ENCODE measurements around the gene SASH3. TPM values are rescaled to one million over a fixed set of nuclear protein-coding genes. Genes with fewer than 3 reads are reported as not detected.

The SASH3 gene
- total and polyA plus RNA-seq, 2 donors (not counting 1 experiment from before 2014, with no cell fraction given) = not detected

DNA sequence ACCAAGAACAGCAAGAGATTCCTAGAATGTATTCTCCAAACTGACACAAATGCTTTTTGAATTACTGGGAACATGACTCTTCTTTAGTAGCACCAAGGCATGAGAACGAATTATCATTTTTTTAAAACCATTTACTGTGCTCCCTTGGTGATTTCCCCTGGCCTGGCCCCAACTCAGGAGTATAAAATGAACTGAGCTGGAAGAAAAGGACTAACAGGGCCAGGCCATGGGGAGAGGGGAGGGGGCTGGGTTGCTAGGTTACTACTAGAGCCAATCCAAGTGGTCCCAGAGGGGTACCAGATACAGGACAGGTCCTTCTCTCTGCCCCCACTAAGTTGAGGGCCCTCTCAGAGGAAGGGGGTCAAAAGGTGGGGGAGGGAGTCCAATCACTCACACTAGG is 23.1 kb downstream of the SASH3 start:
- Histone ChIP-seq H3K4me1 (ENCODE audit: control insufficient read depth, extremely low read depth, insufficient read depth, low read length) (no peaks in the 10 kb centered on the region), H3K4me2 (ENCODE audit: extremely low read depth, insufficient read depth, low read length) (no peak overlapping the region), H3K36me3 (ENCODE audit: control insufficient read depth, insufficient read depth, low read length) (no peaks in the 10 kb centered on the region), H3K79me2 (ENCODE audit: control insufficient read depth, insufficient read depth, low read length) (no peaks in the 10 kb centered on the region), H3K9me3 (ENCODE audit: control insufficient read depth, insufficient read depth, low read depth, low read length) (no peaks in the 10 kb centered on the region), H4K20me1 (ENCODE audit: control insufficient read depth, extremely low read depth, insufficient read depth, low read length) (no peaks in the 10 kb centered on the region), H3K27ac (ENCODE audit: insufficient read depth, low read length) (no peak overlapping the region), H3K4me3 (replicated peaks in 1 of 4; ENCODE audit: control extremely low read depth in 1 of 4, insufficient read depth in 1 of 4, low read depth in 3 of 4, low read length in 4 of 4) (no peak overlapping the region), H3K9ac (ENCODE audit: insufficient read depth, low read length) (no peak overlapping the region), H2AFZ (ENCODE audit: low read length) (no peak overlapping the region), H3K27me3 (ENCODE audit: control insufficient read depth, insufficient read depth, low read length) (no peaks in the 10 kb centered on the region)
- no peak for DNase-seq (ENCODE audit: low read depth in 2 of 2)
- TF ChIP-seq, protein P1, sequence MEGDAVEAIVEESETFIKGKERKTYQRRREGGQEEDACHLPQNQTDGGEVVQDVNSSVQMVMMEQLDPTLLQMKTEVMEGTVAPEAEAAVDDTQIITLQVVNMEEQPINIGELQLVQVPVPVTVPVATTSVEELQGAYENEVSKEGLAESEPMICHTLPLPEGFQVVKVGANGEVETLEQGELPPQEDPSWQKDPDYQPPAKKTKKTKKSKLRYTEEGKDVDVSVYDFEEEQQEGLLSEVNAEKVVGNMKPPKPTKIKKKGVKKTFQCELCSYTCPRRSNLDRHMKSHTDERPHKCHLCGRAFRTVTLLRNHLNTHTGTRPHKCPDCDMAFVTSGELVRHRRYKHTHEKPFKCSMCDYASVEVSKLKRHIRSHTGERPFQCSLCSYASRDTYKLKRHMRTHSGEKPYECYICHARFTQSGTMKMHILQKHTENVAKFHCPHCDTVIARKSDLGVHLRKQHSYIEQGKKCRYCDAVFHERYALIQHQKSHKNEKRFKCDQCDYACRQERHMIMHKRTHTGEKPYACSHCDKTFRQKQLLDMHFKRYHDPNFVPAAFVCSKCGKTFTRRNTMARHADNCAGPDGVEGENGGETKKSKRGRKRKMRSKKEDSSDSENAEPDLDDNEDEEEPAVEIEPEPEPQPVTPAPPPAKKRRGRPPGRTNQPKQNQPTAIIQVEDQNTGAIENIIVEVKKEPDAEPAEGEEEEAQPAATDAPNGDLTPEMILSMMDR (conservative IDR thresholded peaks at IDR 0.05 in 1 of 2, IDR thresholded peaks at IDR 0.05 in 1 of 2; ENCODE audit: low read depth in 1 of 2, low read length in 2 of 2) = no peak
- TF ChIP-seq EZH2 (IDR thresholded peaks at IDR 0.05; ENCODE audit: low read length, missing control alignments) = no peak

DNA sequence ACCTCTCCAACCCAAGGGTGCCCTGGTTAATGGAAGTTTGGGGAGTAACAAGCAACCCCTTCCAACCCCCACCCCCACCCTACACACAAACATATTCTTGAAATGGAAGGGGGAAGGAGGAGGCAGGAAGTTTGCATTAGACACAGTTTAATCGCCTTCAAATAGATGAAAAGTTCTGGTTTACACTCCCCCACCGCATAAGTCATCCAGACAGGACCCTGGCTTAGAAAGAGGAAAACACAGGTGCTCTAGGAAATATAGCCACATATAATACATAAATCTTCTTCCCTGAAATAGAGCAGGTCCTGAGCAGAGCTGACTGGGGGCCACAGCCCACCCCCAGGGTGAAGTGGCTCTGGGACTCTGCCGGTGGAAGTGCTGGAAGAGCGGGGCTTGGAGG is 25.1 kb downstream of the SASH3 start:
- no peaks in the 10 kb centered on the region for H3K27me3 ChIP-seq (ENCODE audit: control insufficient read depth, insufficient read depth, low read length)
- H3K27ac ChIP-seq (ENCODE audit: insufficient read depth, low read length) = no peak overlapping the region
- no peaks in the 10 kb centered on the region for H3K9me3 ChIP-seq (ENCODE audit: control insufficient read depth, insufficient read depth, low read depth, low read length)
- no peaks in the 10 kb centered on the region for H3K79me2 ChIP-seq (ENCODE audit: control insufficient read depth, insufficient read depth, low read length)
- H4K20me1 ChIP-seq (ENCODE audit: control insufficient read depth, extremely low read depth, insufficient read depth, low read length) = no peaks in the 10 kb centered on the region
- H3K4me2 ChIP-seq (ENCODE audit: extremely low read depth, insufficient read depth, low read length) = no peak overlapping the region
- no peak overlapping the region for H2AFZ ChIP-seq (ENCODE audit: low read length)
- no peak for TF ChIP-seq EZH2 (IDR thresholded peaks at IDR 0.05; ENCODE audit: low read length, missing control alignments)
- TF ChIP-seq, protein P1 (conservative IDR thresholded peaks at IDR 0.05 in 1 of 2, IDR thresholded peaks at IDR 0.05 in 1 of 2; ENCODE audit: low read depth in 1 of 2, low read length in 2 of 2) = no peak
- no peak overlapping the region for H3K9ac ChIP-seq (ENCODE audit: insufficient read depth, low read length)
- no peaks in the 10 kb centered on the region for H3K4me1 ChIP-seq (ENCODE audit: control insufficient read depth, extremely low read depth, insufficient read depth, low read length)
- no peak overlapping the region for H3K4me3 ChIP-seq (replicated peaks in 1 of 4; ENCODE audit: control extremely low read depth in 1 of 4, insufficient read depth in 1 of 4, low read depth in 3 of 4, low read length in 4 of 4)
- H3K36me3 ChIP-seq (ENCODE audit: control insufficient read depth, insufficient read depth, low read length) = no peaks in the 10 kb centered on the region
- no peak for DNase-seq (ENCODE audit: low read depth in 2 of 2)

DNA sequence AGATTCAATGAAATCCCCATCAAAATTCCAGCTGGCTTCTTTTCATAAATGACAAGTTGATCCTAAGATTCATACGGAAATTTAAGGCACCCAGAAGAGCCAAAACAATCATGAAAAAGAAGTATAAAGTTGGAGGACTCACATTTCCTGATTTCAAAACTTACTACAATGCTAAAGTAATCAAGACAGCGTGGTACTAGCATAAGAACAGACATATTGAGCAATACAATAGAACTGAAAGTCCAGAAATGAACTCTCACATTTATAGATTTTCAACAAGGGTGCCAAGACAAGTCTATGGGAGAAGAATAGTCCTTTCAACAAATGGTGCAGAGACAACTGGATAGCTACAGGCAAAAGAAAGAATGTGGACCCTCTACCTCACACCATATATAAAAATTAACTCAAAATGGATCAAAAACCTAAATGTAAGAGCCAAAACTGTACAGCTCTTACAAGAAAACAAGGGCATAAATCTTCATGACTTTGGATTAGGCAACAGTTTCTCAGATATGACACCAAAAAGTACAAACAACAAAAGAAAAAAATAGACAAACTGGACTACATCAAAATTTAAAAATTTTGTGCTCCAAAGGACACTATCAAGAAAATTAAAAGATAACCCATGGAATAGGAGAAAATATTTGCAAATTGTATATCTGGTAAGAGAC is 28.5 kb downstream of the SASH3 start:
- H4K20me1 ChIP-seq (ENCODE audit: control insufficient read depth, extremely low read depth, insufficient read depth, low read length) = no peaks in the 10 kb centered on the region
- no peak overlapping the region for H3K27ac ChIP-seq (ENCODE audit: insufficient read depth, low read length)
- no peaks in the 10 kb centered on the region for H3K79me2 ChIP-seq (ENCODE audit: control insufficient read depth, insufficient read depth, low read length)
- no peaks in the 10 kb centered on the region for H3K4me1 ChIP-seq (ENCODE audit: control insufficient read depth, extremely low read depth, insufficient read depth, low read length)
- no peaks in the 10 kb centered on the region for H3K27me3 ChIP-seq (ENCODE audit: control insufficient read depth, insufficient read depth, low read length)
- H3K4me3 ChIP-seq (replicated peaks in 1 of 4; ENCODE audit: control extremely low read depth in 1 of 4, insufficient read depth in 1 of 4, low read depth in 3 of 4, low read length in 4 of 4) = no peak overlapping the region
- H3K9me3 ChIP-seq (ENCODE audit: control insufficient read depth, insufficient read depth, low read depth, low read length) = no peaks in the 10 kb centered on the region
- H3K9ac ChIP-seq (ENCODE audit: insufficient read depth, low read length) = no peak overlapping the region
- H3K4me2 ChIP-seq (ENCODE audit: extremely low read depth, insufficient read depth, low read length) = no peak overlapping the region
- no peak for TF ChIP-seq EZH2 (IDR thresholded peaks at IDR 0.05; ENCODE audit: low read length, missing control alignments)
- TF ChIP-seq, protein P1 (conservative IDR thresholded peaks at IDR 0.05 in 1 of 2, IDR thresholded peaks at IDR 0.05 in 1 of 2; ENCODE audit: low read depth in 1 of 2, low read length in 2 of 2) = no peak
- peak in 1 of 2 donors; percentile 74 for DNase-seq (ENCODE audit: low read depth in 2 of 2)
- H2AFZ ChIP-seq (ENCODE audit: low read length) = no peak overlapping the region
- no peaks in the 10 kb centered on the region for H3K36me3 ChIP-seq (ENCODE audit: control insufficient read depth, insufficient read depth, low read length)

All from fibroblast of lung (primary cell).